Breast epithelium (tissue), 4 donors: ENCODE results near the gene PCDHA1. TPM values are rescaled to one million over a fixed set of nuclear protein-coding genes. Genes with fewer than 3 reads are reported as not detected.

Source experiments
- DNase-seq, 2 donors: peaks; one replicate each; pipeline ENCODE4 v3.0.0-alpha.2; 2019; ENCODE audit warnings: low spot score in 2 of 2
- H3K27ac ChIP-seq, 2 donors: fragments of 200-600 bp; sonication (generic) in 1 of 2; one replicate each; pipeline ENCODE4 v1.5.1; 2016 to 2019; ENCODE audit warnings: mild to moderate bottlenecking in 1 of 2
- H3K27me3 ChIP-seq, 2 donors: fragments of 200-600 bp; sonication (generic) in 1 of 2; one replicate each; pipeline versions ENCODE4 v1.5.1 to v1.6.0; 2017 to 2019; ENCODE audit warnings: control low read depth in 1 of 2, mild to moderate bottlenecking in 1 of 2
- H3K36me3 ChIP-seq: fragments of 200-600 bp; one replicate; pipeline ENCODE4 v1.5.1; 2019
- H3K4me1 ChIP-seq, 2 donors: fragments of 200-600 bp; sonication (generic); one replicate each; pipeline ENCODE4 v1.5.1; 2016 to 2019; ENCODE audit warnings: control low read depth in 1 of 2
- H3K4me3 ChIP-seq, 3 donors: fragments of 200-600 bp; sonication (generic); 1 replicate in 2 of 3; 2 replicates in 1 of 3; pipeline ENCODE4 v1.5.1; 2016 to 2019; ENCODE audit warnings: mild to moderate bottlenecking in 3 of 3, moderate library complexity in 2 of 3
- H3K9me3 ChIP-seq, 2 donors: fragments of 200-600 bp; sonication (generic) in 1 of 2; one replicate each; pipeline ENCODE4 v1.5.1; 2016 to 2019; ENCODE audit warnings: control low read depth in 1 of 2
- CTCF ChIP-seq, 3 donors: fragments of 450-650 bp; IDR thresholded peaks; one replicate each; pipeline ENCODE4 v1.5.1; 2016 to 2017; ENCODE audit warnings: antibody characterized with exemption in 3 of 3, mild to moderate bottlenecking in 3 of 3, moderate library complexity in 3 of 3
- POLR2A ChIP-seq: fragments of 450-650 bp; IDR thresholded peaks from one replicate; pipeline ENCODE4 v1.6.1; 2016; ENCODE audit warnings: antibody characterized with exemption, mild to moderate bottlenecking, moderate library complexity
- POLR2AphosphoS5 ChIP-seq, 3 donors: sonication (generic); formaldehyde crosslinking; IDR thresholded peaks; one replicate each; pipeline ENCODE4 v1.6.1; 2017; ENCODE audit warnings: antibody characterized with exemption in 3 of 3
- intact Hi-C: fragments of 100-400 bp; cut with DNase I; formaldehyde crosslinking; loops from one replicate; pipeline ENCODE4 v1.15.1; 2023; ENCODE audit warnings: low total_unique reads
- total RNA-seq, 3 donors: library from RNA; depleted of rRNA; stranded (reverse); fragments of >200 nt; gene quantifications; one replicate each; pipeline ENCODE4 v1.1.0, GENCODE V29; 2016

Gene PCDHA1
- total RNA-seq, 3 donors from 2014 or later = not detected

- H3K4me3 ChIP-seq = no peak overlapping the region
- no peaks in the 10 kb centered on the region for H3K27me3 ChIP-seq
- intact Hi-C loops = no loop called here
- no peaks in the 10 kb centered on the region for H3K9me3 ChIP-seq
- H3K27ac ChIP-seq = no peak overlapping the region
- no peaks in the 10 kb centered on the region for H3K36me3 ChIP-seq
- no peak for TF ChIP-seq CTCF (IDR thresholded peaks at IDR 0.05)
- no peak for DNase-seq
- no peaks in the 10 kb centered on the region for H3K4me1 ChIP-seq
These were observed 218.1 kb downstream of the PCDHA1 start for GRCh38 chr5:141003791-141004611.

DNA sequence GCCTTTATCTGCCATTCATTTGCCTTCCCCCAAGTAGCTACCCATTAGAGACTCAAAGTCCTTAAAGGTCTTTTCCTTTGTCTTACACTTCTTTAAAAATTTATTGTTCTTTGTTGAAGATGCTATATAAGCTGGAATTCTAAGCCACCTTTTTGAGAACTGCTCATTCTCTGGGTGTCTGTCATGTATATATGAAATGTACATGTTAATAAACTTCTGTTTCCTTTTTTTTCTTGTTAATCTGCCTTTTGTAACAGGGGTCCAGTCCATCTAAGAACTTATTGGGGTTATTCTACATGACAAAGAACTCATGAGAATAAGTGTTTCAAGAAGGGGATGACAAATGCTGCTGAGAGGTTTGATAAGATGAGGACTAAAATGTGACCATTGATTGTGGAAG is 221.9 kb downstream of the PCDHA1 start:
- H3K9me3 ChIP-seq = no peaks in the 10 kb centered on the region
- no peak overlapping the region for H3K27ac ChIP-seq
- intact Hi-C loops = no loop called here
- H3K4me3 ChIP-seq = no peak overlapping the region
- DNase-seq = no peak
- H3K27me3 ChIP-seq = no peaks in the 10 kb centered on the region
- no peaks in the 10 kb centered on the region for H3K4me1 ChIP-seq
- no peaks in the 10 kb centered on the region for H3K36me3 ChIP-seq
- TF ChIP-seq POLR2AphosphoS5 (IDR thresholded peaks at IDR 0.05) (no peak), CTCF (IDR thresholded peaks at IDR 0.05) (no peak), POLR2A (no peak)

GRCh38 chr5:141010047-141010793 is 224.3 kb downstream of the PCDHA1 start:
- DNase-seq = no peak
- no peak overlapping the region for H3K27ac ChIP-seq
- no peaks in the 10 kb centered on the region for H3K4me1 ChIP-seq
- H3K9me3 ChIP-seq = no peaks in the 10 kb centered on the region
- intact Hi-C loops = no loop called here
- H3K36me3 ChIP-seq = no peaks in the 10 kb centered on the region
- H3K4me3 ChIP-seq = no peak overlapping the region
- TF ChIP-seq POLR2A (no peak), CTCF (IDR thresholded peaks at IDR 0.05) (no peak), POLR2AphosphoS5 (IDR thresholded peaks at IDR 0.05) (no peak)
- no peaks in the 10 kb centered on the region for H3K27me3 ChIP-seq

GRCh38 chr5:141017943-141018342 is 232.0 kb downstream of the PCDHA1 start:
- DNase-seq = no peak
- no peaks in the 10 kb centered on the region for H3K36me3 ChIP-seq
- TF ChIP-seq CTCF (IDR thresholded peaks at IDR 0.05) (no peak), POLR2A (no peak), POLR2AphosphoS5 (IDR thresholded peaks at IDR 0.05) (no peak)
- H3K4me1 ChIP-seq = no peaks in the 10 kb centered on the region
- intact Hi-C loops = no loop called here
- no peaks in the 10 kb centered on the region for H3K9me3 ChIP-seq
- H3K27me3 ChIP-seq = no peaks in the 10 kb centered on the region
- H3K27ac ChIP-seq = no peak overlapping the region
- no peak overlapping the region for H3K4me3 ChIP-seq

DNA sequence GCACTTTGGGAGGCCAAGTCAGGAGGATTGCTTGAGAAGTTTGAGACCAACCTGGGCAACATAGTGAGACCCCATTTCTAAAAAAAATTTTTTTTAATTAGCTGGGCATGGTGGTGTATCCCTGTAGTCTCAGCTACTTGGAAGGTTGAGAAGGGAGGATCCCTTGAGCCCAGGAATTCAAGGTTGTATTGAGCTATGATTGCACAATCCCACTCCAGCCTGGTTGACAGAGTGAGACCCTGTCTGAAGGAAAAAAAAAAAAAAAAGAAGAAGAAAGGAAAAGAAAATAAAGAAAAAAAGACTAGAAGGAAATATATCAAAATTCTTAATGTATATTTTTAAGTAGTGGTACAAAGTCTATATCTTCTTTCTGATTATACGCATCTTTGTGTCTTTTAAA is 236.4 kb downstream of the PCDHA1 start:
- intact Hi-C loops = no loop called here
- Histone ChIP-seq H3K27ac (no peak overlapping the region), H3K4me3 (no peak overlapping the region), H3K4me1 (no peaks in the 10 kb centered on the region), H3K27me3 (no peaks in the 10 kb centered on the region), H3K9me3 (no peaks in the 10 kb centered on the region), H3K36me3 (no peaks in the 10 kb centered on the region)
- TF ChIP-seq POLR2AphosphoS5 (IDR thresholded peaks at IDR 0.05) = no peak
- TF ChIP-seq POLR2A = no peak
- TF ChIP-seq CTCF (IDR thresholded peaks at IDR 0.05) = no peak
- no peak for DNase-seq
